NCI-H187 treated with DMSO at 0.1 percent for 48 hours (cell line): ENCODE data around the gene ADCY1.

Source experiments
- DNase-seq: peaks from one replicate; lab custom pipeline; 2025; lab: John Stamatoyannopoulos, UW

ADCY1 gene

GRCh38 chr7:45594745-45595535, 20.8 kb downstream of the ADCY1 start:
- DNase-seq = no peak

- DNase-seq = no peak
Observed at GRCh38 chr7:45595809-45596664, 21.9 kb downstream of the ADCY1 start.

- DNase-seq = no peak
Observed at GRCh38 chr7:45596665-45597095, 22.5 kb downstream of the ADCY1 start.

- DNase-seq = no peak
Observed at GRCh38 chr7:45597286-45597984, 23.3 kb downstream of the ADCY1 start.

- DNase-seq = no peak
Observed at GRCh38 chr7:45598886-45599520, 24.8 kb downstream of the ADCY1 start.

GRCh38 chr7:45599851-45600706, 25.9 kb downstream of the ADCY1 start:
- DNase-seq = no peak

- DNase-seq = no peak
Observed at GRCh38 chr7:45601094-45601493, 26.9 kb downstream of the ADCY1 start.

GRCh38 chr7:45601816-45602540, 27.8 kb downstream of the ADCY1 start:
- no peak for DNase-seq

- DNase-seq = no peak
Observed at GRCh38 chr7:45606050-45606449, 31.9 kb downstream of the ADCY1 start.

- DNase-seq = no peak
Observed at GRCh38 chr7:45606931-45607330, 32.8 kb downstream of the ADCY1 start.

- DNase-seq = no peak
Observed at GRCh38 chr7:45609180-45609579, 35.0 kb downstream of the ADCY1 start.

- no peak for DNase-seq
Observed at GRCh38 chr7:45610019-45610418, 35.9 kb downstream of the ADCY1 start.

- DNase-seq = no peak
Observed at GRCh38 chr7:45610660-45611299, 36.6 kb downstream of the ADCY1 start.

GRCh38 chr7:45617166-45617565, 43.0 kb downstream of the ADCY1 start:
- no peak for DNase-seq

GRCh38 chr7:45622058-45622457, 47.9 kb downstream of the ADCY1 start:
- no peak for DNase-seq

GRCh38 chr7:45623157-45623556, 49.0 kb downstream of the ADCY1 start:
- DNase-seq = no peak

GRCh38 chr7:45623740-45624391, 49.7 kb downstream of the ADCY1 start:
- DNase-seq = no peak

- DNase-seq = no peak
Observed at GRCh38 chr7:45624392-45624760, 50.2 kb downstream of the ADCY1 start.

- DNase-seq = no peak
Observed at GRCh38 chr7:45625067-45625466, 50.9 kb downstream of the ADCY1 start.
